GM23338 (cell line): ENCODE measurements around the gene ADAMTS4. TPM values are rescaled to one million over a fixed set of nuclear protein-coding genes. Genes with fewer than 3 reads are reported as not detected.

ENCODE experiments used
- ATAC-seq: fragments of 200-7000 bp; cut with Tn5 transposase; 3 replicates; pipeline ENCODE4 v1.9.1; 2020
- DNase-seq: peaks from one replicate; pipeline ENCODE4 v3.0.0-alpha.2; 2015; ENCODE audit warnings: low spot score
- H2AFZ ChIP-seq: fragments of 200-600 bp; sonication (generic); 2 replicates; pipeline ENCODE4 v1.8.0; 2016; ENCODE audit warnings: antibody characterized with exemption, mild to moderate bottlenecking, moderate library complexity
- H3F3A ChIP-seq: fragments of 200-600 bp; sonication (generic); replicated peaks from 2 replicates; pipeline ENCODE4 v1.8.0; 2017; ENCODE audit warnings: antibody characterized with exemption, mixed run types, low read depth
- H3K27ac ChIP-seq: fragments of 200-600 bp; sonication (generic); 2 replicates; pipeline ENCODE4 v1.6.1; 2016; ENCODE audit warnings: low read depth
- H3K27me3 ChIP-seq: fragments of 200-600 bp; sonication (generic); 2 replicates; pipeline ENCODE4 v1.8.0; 2016; ENCODE audit warnings: mild to moderate bottlenecking, mixed run types, moderate library complexity; ENCODE audit not compliant: insufficient read depth
- H3K36me3 ChIP-seq: fragments of 200-600 bp; sonication (generic); 2 replicates; pipeline ENCODE4 v1.8.0; 2016; ENCODE audit warnings: mild to moderate bottlenecking; ENCODE audit not compliant: insufficient read depth
- H3K4me1 ChIP-seq: fragments of 200-600 bp; sonication (generic); 2 replicates; pipeline ENCODE4 v1.8.0; 2016; ENCODE audit warnings: mild to moderate bottlenecking, moderate library complexity; ENCODE audit not compliant: insufficient read depth
- H3K4me2 ChIP-seq: fragments of 200-600 bp; sonication (generic); 2 replicates; pipeline ENCODE4 v1.7.1; 2017; ENCODE audit warnings: mixed run types
- H3K4me3 ChIP-seq: fragments of 200-600 bp; sonication (generic); 2 replicates; pipeline ENCODE4 v1.6.1; 2016; ENCODE audit warnings: mixed run types
- H3K79me2 ChIP-seq: fragments of 200-600 bp; sonication (generic); replicated peaks from 2 replicates; pipeline ENCODE4 v1.8.0; 2017; ENCODE audit warnings: mild to moderate bottlenecking; ENCODE audit not compliant: insufficient read depth
- H3K9me2 ChIP-seq: fragments of 200-600 bp; sonication (generic); 2 replicates; pipeline ENCODE4 v1.8.0; 2017; ENCODE audit not compliant: insufficient read depth
- H4K20me1 ChIP-seq: fragments of 200-600 bp; sonication (generic); replicated peaks from 2 replicates; pipeline ENCODE4 v1.8.0; 2017; ENCODE audit warnings: mild to moderate bottlenecking; ENCODE audit not compliant: insufficient read depth
- H3K27ac Mint-ChIP-seq: 2 replicates; pipeline ENCODE4 v1.8.0; 2020; ENCODE audit warnings: inconsistent platforms, mild to moderate bottlenecking, moderate library complexity, mixed read lengths
- H3K27me3 Mint-ChIP-seq: 3 replicates; pipeline ENCODE4 v1.8.0; 2022; ENCODE audit warnings: low read depth, mild to moderate bottlenecking, moderate library complexity, mixed read lengths, inconsistent platforms; ENCODE audit not compliant: insufficient read depth, poor library complexity
- H3K36me3 Mint-ChIP-seq: 3 replicates; pipeline ENCODE4 v1.8.0; 2021; ENCODE audit warnings: low read depth, mild to moderate bottlenecking, inconsistent platforms, moderate library complexity, mixed read lengths
- H3K4me1 Mint-ChIP-seq: 3 replicates; pipeline ENCODE4 v1.8.0; 2020; ENCODE audit warnings: mild to moderate bottlenecking, inconsistent platforms, mixed read lengths
- H3K4me3 Mint-ChIP-seq: 3 replicates; pipeline ENCODE4 v1.8.0; 2021; ENCODE audit warnings: moderate library complexity, mild to moderate bottlenecking, inconsistent platforms, mixed read lengths
- H3K9me3 Mint-ChIP-seq: 3 replicates; pipeline ENCODE4 v1.8.0; 2020; ENCODE audit warnings: moderate library complexity, mild to moderate bottlenecking, inconsistent platforms, mixed read lengths
- EZH2 ChIP-seq: fragments of 200-600 bp; sonication (generic); IDR thresholded peaks from one replicate; pipeline ENCODE4 v1.8.0; 2017; ENCODE audit warnings: antibody characterized with exemption, mild to moderate bottlenecking, low read depth; ENCODE audit not compliant: unreplicated experiment
- JUNB ChIP-seq: IDR thresholded peaks from one replicate; pipeline ENCODE4 v1.6.1; 2016; ENCODE audit warnings: antibody characterized with exemption; ENCODE audit not compliant: unreplicated experiment
- POLR2AphosphoS5 ChIP-seq: IDR thresholded peaks from 2 replicates; pipeline ENCODE4 v1.6.1; 2016; ENCODE audit warnings: antibody characterized with exemption, low read depth
- ZNF331 ChIP-seq: fragments of 250-450 bp; sonication (Bioruptor Pico); IDR thresholded peaks from 2 replicates; pipeline ENCODE4 v1.5.0; 2020; ENCODE audit warnings: low read depth, mild to moderate bottlenecking, moderate library complexity
- polyA plus RNA-seq: library from polyadenylated mRNA; unstranded; fragments of >200 nt; fragmentation: Nextera tagmentation; extraction: Ambion mirVana; gene quantifications from 2 replicates; pipeline ENCODE4 v1.2.1, GENCODE V29; 2016
- total RNA-seq: library from RNA; depleted of rRNA; stranded (reverse); fragments of >200 nt; shearing (Covaris generic); gene quantifications from 2 replicates; pipeline ENCODE4 v1.2.3, GENCODE V29; 2014
- TF ChIP-seq, protein P1 (sequence below): fragments of 250-450 bp; sonication (Bioruptor Pico); IDR thresholded peaks from 2 replicates; pipeline ENCODE4 v1.5.0; 2020; ENCODE audit warnings: mild to moderate bottlenecking, moderate library complexity

Gene ADAMTS4
- total and polyA plus RNA-seq, 2 experiments from 2014 or later: 1.3 to 5.2 TPM

DNA sequence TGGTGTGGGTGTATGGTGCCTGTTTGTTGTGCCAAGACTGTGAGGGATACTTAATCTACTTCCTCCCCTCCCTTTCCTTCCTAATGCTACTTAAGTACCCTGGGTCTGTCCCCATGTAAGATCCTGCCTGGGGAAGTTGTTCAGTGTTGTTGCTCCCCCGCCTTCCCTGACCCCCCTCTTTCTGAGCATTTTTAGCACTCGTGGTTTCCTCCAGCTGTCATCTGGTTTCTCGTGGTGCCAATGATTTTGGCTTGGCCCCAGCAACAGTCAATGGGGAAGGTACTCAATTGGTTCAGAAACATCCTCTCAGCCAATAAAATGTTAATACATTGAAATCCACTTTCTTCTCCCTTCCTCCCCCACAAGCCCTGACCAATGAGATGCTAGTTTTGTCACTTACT lies 13.6 kb downstream of the ADAMTS4 start:
- H3K27ac ChIP-seq: no peak overlapping the region

More for the DNA sequence above, 13.6 kb downstream of the ADAMTS4 start:
- no peaks in the 10 kb centered on the region for H3K36me3 ChIP-seq
- no peaks in the 10 kb centered on the region for H3K27me3 ChIP-seq
- peaks cover 4% of the 10 kb centered on the region for H3K4me1 Mint-ChIP-seq
- no peaks in the 10 kb centered on the region for H3K79me2 ChIP-seq
- no peaks in the 10 kb centered on the region for H3K9me3 Mint-ChIP-seq
- no peak overlapping the region for H3K27ac Mint-ChIP-seq
- DNase-seq (no peak), ATAC-seq (no peak)
- H2AFZ ChIP-seq: no peak overlapping the region
- no peaks in the 10 kb centered on the region for H4K20me1 ChIP-seq
- no peak overlapping the region for H3K4me3 Mint-ChIP-seq
- H3K27me3 Mint-ChIP-seq: peaks cover 8% of the 10 kb centered on the region
- TF ChIP-seq, protein P1, sequence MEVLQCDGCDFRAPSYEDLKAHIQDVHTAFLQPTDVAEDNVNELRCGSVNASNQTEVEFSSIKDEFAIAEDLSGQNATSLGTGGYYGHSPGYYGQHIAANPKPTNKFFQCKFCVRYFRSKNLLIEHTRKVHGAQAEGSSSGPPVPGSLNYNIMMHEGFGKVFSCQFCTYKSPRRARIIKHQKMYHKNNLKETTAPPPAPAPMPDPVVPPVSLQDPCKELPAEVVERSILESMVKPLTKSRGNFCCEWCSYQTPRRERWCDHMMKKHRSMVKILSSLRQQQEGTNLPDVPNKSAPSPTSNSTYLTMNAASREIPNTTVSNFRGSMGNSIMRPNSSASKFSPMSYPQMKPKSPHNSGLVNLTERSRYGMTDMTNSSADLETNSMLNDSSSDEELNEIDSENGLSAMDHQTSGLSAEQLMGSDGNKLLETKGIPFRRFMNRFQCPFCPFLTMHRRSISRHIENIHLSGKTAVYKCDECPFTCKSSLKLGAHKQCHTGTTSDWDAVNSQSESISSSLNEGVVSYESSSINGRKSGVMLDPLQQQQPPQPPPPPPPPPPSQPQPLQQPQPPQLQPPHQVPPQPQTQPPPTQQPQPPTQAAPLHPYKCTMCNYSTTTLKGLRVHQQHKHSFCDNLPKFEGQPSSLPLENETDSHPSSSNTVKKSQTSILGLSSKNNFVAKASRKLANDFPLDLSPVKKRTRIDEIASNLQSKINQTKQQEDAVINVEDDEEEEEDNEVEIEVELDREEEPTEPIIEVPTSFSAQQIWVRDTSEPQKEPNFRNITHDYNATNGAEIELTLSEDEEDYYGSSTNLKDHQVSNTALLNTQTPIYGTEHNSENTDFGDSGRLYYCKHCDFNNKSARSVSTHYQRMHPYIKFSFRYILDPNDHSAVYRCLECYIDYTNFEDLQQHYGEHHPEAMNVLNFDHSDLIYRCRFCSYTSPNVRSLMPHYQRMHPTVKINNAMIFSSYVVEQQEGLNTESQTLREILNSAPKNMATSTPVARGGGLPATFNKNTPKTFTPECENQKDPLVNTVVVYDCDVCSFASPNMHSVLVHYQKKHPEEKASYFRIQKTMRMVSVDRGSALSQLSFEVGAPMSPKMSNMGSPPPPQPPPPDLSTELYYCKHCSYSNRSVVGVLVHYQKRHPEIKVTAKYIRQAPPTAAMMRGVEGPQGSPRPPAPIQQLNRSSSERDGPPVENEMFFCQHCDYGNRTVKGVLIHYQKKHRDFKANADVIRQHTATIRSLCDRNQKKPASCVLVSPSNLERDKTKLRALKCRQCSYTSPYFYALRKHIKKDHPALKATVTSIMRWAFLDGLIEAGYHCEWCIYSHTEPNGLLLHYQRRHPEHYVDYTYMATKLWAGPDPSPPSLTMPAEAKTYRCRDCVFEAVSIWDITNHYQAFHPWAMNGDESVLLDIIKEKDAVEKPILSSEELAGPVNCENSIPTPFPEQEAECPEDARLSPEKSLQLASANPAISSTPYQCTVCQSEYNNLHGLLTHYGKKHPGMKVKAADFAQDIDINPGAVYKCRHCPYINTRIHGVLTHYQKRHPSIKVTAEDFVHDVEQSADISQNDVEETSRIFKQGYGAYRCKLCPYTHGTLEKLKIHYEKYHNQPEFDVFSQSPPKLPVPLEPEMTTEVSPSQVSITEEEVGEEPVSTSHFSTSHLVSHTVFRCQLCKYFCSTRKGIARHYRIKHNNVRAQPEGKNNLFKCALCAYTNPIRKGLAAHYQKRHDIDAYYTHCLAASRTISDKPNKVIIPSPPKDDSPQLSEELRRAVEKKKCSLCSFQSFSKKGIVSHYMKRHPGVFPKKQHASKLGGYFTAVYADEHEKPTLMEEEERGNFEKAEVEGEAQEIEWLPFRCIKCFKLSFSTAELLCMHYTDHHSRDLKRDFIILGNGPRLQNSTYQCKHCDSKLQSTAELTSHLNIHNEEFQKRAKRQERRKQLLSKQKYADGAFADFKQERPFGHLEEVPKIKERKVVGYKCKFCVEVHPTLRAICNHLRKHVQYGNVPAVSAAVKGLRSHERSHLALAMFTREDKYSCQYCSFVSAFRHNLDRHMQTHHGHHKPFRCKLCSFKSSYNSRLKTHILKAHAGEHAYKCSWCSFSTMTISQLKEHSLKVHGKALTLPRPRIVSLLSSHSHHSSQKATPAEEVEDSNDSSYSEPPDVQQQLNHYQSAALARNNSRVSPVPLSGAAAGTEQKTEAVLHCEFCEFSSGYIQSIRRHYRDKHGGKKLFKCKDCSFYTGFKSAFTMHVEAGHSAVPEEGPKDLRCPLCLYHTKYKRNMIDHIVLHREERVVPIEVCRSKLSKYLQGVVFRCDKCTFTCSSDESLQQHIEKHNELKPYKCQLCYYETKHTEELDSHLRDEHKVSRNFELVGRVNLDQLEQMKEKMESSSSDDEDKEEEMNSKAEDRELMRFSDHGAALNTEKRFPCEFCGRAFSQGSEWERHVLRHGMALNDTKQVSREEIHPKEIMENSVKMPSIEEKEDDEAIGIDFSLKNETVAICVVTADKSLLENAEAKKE (CRISPR knock-in tag): no peak
- TF ChIP-seq POLR2AphosphoS5 (no peak), ZNF331 (CRISPR knock-in tag) (no peak), EZH2 (no peak), JUNB (no peak)
- no peaks in the 10 kb centered on the region for H3K36me3 Mint-ChIP-seq
- no peaks in the 10 kb centered on the region for H3F3A ChIP-seq
- no peak overlapping the region for H3K4me3 ChIP-seq
- no peaks in the 10 kb centered on the region for H3K9me2 ChIP-seq
- no peaks in the 10 kb centered on the region for H3K4me1 ChIP-seq
- H3K4me2 ChIP-seq: no peak overlapping the region
